B cell (primary cell): Measurements from ENCODE around the gene SRRM3. TPM values are rescaled to one million over a fixed set of nuclear protein-coding genes. Genes with fewer than 3 reads are reported as not detected.
"Not testable (repeated sequence)": the region's sequence is repeated elsewhere in the genome, so short reads cannot be mapped to it uniquely, and the experiment has no call there.

Experiments
- ATAC-seq: fragments of 200-7000 bp; cut with Tn5 transposase; one replicate; pipeline ENCODE4 v1.10.0; 2021; ENCODE audit warnings: low read depth, mild to moderate bottlenecking, moderate number of reproducible peaks, moderate library complexity
- CTCF ChIA-PET: fragments of 350-600 bp; sonication (Branson Sonifier 250); formaldehyde crosslinking; loops from one replicate; lab custom pipeline; 2021; ENCODE audit warnings: antibody characterized with exemption, inconsistent platforms; lab: Charles Lee
- POLR2A ChIA-PET: fragments of 350-600 bp; sonication (Branson Sonifier 250); formaldehyde crosslinking; loops from one replicate; lab custom pipeline; 2021; ENCODE audit warnings: antibody characterized with exemption; lab: Charles Lee
- DNase-seq: peaks from one replicate; pipeline ENCODE4 v3.0.0; 2013
- H2AFZ ChIP-seq: 2 replicates; pipeline ENCODE4 v1.6.1; 2012; ENCODE audit warnings: mild to moderate bottlenecking, low read depth, low read length; ENCODE audit not compliant: insufficient read depth, poor library complexity, severe bottlenecking
- H3K27ac ChIP-seq, 2 donors: 1 replicate in 1 of 2; 2 replicates in 1 of 2; pipeline ENCODE4 v1.5.1; 2012 to 2013; ENCODE audit warnings: low read length in 2 of 2, mild to moderate bottlenecking in 2 of 2, moderate library complexity in 1 of 2
- H3K27me3 ChIP-seq, 4 experiments: fragments of 200-600 bp in 1 of 4; sonication (generic) in 1 of 4; replicated peaks in 1 of 4; 1 replicate in 2 of 4; 2 replicates in 2 of 4; pipeline versions ENCODE4 v1.6.1 to v1.7.0; 2013 to 2016; ENCODE audit warnings: low read length in 3 of 4, mild to moderate bottlenecking in 2 of 4, mixed read lengths in 1 of 4, moderate library complexity in 1 of 4; ENCODE audit not compliant: insufficient read depth in 4 of 4, control insufficient read depth in 3 of 4; ENCODE audit errors: control extremely low read depth in 1 of 4
- H3K36me3 ChIP-seq, 2 experiments: replicated peaks in 1 of 2; 1 replicate in 1 of 2; 2 replicates in 1 of 2; pipeline versions ENCODE4 v1.6.1 to v1.7.1; 2013; ENCODE audit warnings: low read length in 1 of 2; ENCODE audit not compliant: insufficient read depth in 2 of 2, control insufficient read depth in 1 of 2; ENCODE audit errors: control extremely low read depth in 1 of 2, extremely low read depth in 1 of 2
- H3K4me1 ChIP-seq, 2 donors: fragments of 200-600 bp in 1 of 2; sonication (generic) in 1 of 2; 1 replicate in 1 of 2; 2 replicates in 1 of 2; pipeline versions ENCODE4 v1.5.1 to v1.6.1; 2013 to 2017; ENCODE audit warnings: low read length in 2 of 2; ENCODE audit not compliant: control insufficient read depth in 2 of 2, insufficient read depth in 2 of 2
- H3K4me2 ChIP-seq: replicated peaks from 2 replicates; pipeline ENCODE3; 2012; ENCODE audit warnings: mild to moderate bottlenecking, low read depth, low read length; ENCODE audit not compliant: poor library complexity, severe bottlenecking
- H3K4me3 ChIP-seq, 5 experiments: fragments of 200-600 bp in 1 of 5; sonication (generic) in 1 of 5; 1 replicate in 3 of 5; 2 replicates in 2 of 5; pipeline versions ENCODE4 v1.5.1 to v1.7.0; 2011 to 2016; ENCODE audit warnings: low read length in 4 of 5, mild to moderate bottlenecking in 4 of 5, low read depth in 2 of 5, control low read depth in 1 of 5, moderate library complexity in 1 of 5; ENCODE audit not compliant: insufficient read depth in 1 of 5; ENCODE audit errors: control extremely low read depth in 1 of 5, extremely low read depth in 1 of 5
- H3K79me2 ChIP-seq: fragments of 200-600 bp; sonication (generic); one replicate; pipeline ENCODE4 v1.6.0; 2016; ENCODE audit warnings: low read length; ENCODE audit not compliant: control insufficient read depth, insufficient read depth
- H3K9ac ChIP-seq: fragments of 200-600 bp; sonication (generic); 2 replicates; pipeline ENCODE4 v1.6.1; 2017; ENCODE audit warnings: mild to moderate bottlenecking, low read length, moderate library complexity
- H3K9me3 ChIP-seq, 3 donors: one replicate each; pipeline versions ENCODE4 v1.6.1 to v1.7.1; 2013; ENCODE audit warnings: low read length in 2 of 3; ENCODE audit not compliant: control insufficient read depth in 2 of 3, insufficient read depth in 1 of 3; ENCODE audit errors: control extremely low read depth in 1 of 3
- H4K20me1 ChIP-seq: 2 replicates; pipeline ENCODE4 v1.6.0; 2012; ENCODE audit warnings: mild to moderate bottlenecking, low read length; ENCODE audit not compliant: insufficient read depth, control insufficient read depth, poor library complexity, severe bottlenecking
- H3K27ac Mint-ChIP-seq: one replicate; pipeline ENCODE4 v1.8.0; 2021; ENCODE audit warnings: mixed read lengths
- H3K27me3 Mint-ChIP-seq: one replicate; pipeline ENCODE4 v1.8.0; 2021; ENCODE audit warnings: mixed read lengths
- H3K4me1 Mint-ChIP-seq: one replicate; pipeline ENCODE4 v1.8.0; 2021; ENCODE audit warnings: mixed read lengths
- H3K4me3 Mint-ChIP-seq: one replicate; pipeline ENCODE4 v1.8.0; 2021; ENCODE audit warnings: mixed read lengths
- H3K9me3 Mint-ChIP-seq: one replicate; pipeline ENCODE4 v1.8.0; 2022; ENCODE audit warnings: mixed read lengths; ENCODE audit not compliant: insufficient read depth
- CTCF ChIP-seq: fragments of 200-600 bp; IDR thresholded peaks from one replicate; pipeline ENCODE4 v1.8.0; 2022; ENCODE audit warnings: antibody characterized with exemption, mild to moderate bottlenecking
- EZH2 ChIP-seq: IDR thresholded peaks from 2 replicates; pipeline ENCODE4 v1.6.1; 2012; ENCODE audit warnings: borderline replicate concordance, low read depth, mild to moderate bottlenecking, moderate library complexity, low read length; ENCODE audit not compliant: insufficient read depth, poor library complexity, severe bottlenecking
- WGBS: methylation state at CpG from one replicate; pipeline ENCODE4 v1.1.5; 2013; ENCODE audit warnings: missing lambda C conversion rate; ENCODE audit not compliant: insufficient coverage; 5-methylcytosine and 5-hydroxymethylcytosine counted together
- intact Hi-C: fragments of 100-400 bp; cut with micrococcal nuclease; formaldehyde crosslinking; loops from one replicate; pipeline ENCODE4 v1.10.0; 2022
- polyA plus RNA-seq: library from polyadenylated mRNA; depleted of rRNA; stranded (reverse); fragments of >200 nt; gene quantifications from 2 replicates; pipeline ENCODE4 v1.2.3, GENCODE V29; 2012
- total RNA-seq, 2 donors: library from RNA; stranded (reverse); fragments of 120-200 nt in 1 of 2; gene quantifications; 1 replicate in 1 of 2; 2 replicates in 1 of 2; pipeline versions ENCODE4 v1.2.3 to v1.2.4, GENCODE V29; 2013 to 2022

Gene SRRM3
- total and polyA plus RNA-seq, 2 donors (not counting 1 experiment from before 2014, with no cell fraction given) = not detected

GRCh38 chr7:76211216-76211615, 9.5 kb downstream of the SRRM3 start:
- Mint-ChIP-seq H3K27me3 (peaks cover 23% of the 10 kb centered on the region), H3K9me3 (no peaks in the 10 kb centered on the region), H3K4me1 (no peaks in the 10 kb centered on the region), H3K4me3 (no peak overlapping the region), H3K27ac (no peak overlapping the region)
- Histone ChIP-seq H3K27me3 (peaks cover 0 to 4% (median 0%) of the 10 kb centered on the region in 4 experiments), H3K9ac (no peak overlapping the region), H3K4me1 (no peaks in the 10 kb centered on the region), H3K4me3 (no peak overlapping the region), H4K20me1 (no peaks in the 10 kb centered on the region), H3K4me2 (no peak overlapping the region), H3K79me2 (no peaks in the 10 kb centered on the region), H3K9me3 (no peaks in the 10 kb centered on the region), H3K36me3 (no peaks in the 10 kb centered on the region), H2AFZ (no peak overlapping the region), H3K27ac (no peak overlapping the region)
- TF ChIP-seq EZH2 (no peak), CTCF (no peak)
- no peak for ATAC-seq
- intact Hi-C loops = no loop called here
- 85% methylated on average over 9 of the region's 11 CpGs for WGBS
- ChIA-PET CTCF (no interaction called here), POLR2A (no interaction called here)
- DNase-seq = no peak

GRCh38 chr7:76215349-76215748, 13.7 kb downstream of the SRRM3 start:
- H3K9me3 Mint-ChIP-seq, H3K27ac ChIP-seq, H3K9me3 ChIP-seq, DNase-seq, H3K4me1 Mint-ChIP-seq, ATAC-seq, H3K79me2 ChIP-seq, H4K20me1 ChIP-seq, H3K27ac Mint-ChIP-seq, H3K4me3 ChIP-seq, CTCF ChIA-PET, POLR2A ChIA-PET, H3K4me1 ChIP-seq, H3K36me3 ChIP-seq, intact Hi-C loops, H3K9ac ChIP-seq, H2AFZ ChIP-seq, H3K4me3 Mint-ChIP-seq, H3K4me2 ChIP-seq: not testable (repeated sequence)
- WGBS = no CpG with 5 or more reads among the region's 4 CpGs
- peaks cover 39% of the 10 kb centered on the region for H3K27me3 Mint-ChIP-seq
- peaks cover 0 to 24% (median 0%) of the 10 kb centered on the region in 4 experiments for H3K27me3 ChIP-seq
